Measurements from ENCODE around the gene CD4. TPM values are rescaled to one million over a fixed set of nuclear protein-coding genes. Genes with fewer than 3 reads are reported as not detected.

The CD4 gene
- total and polyA plus RNA-seq, 7 experiments from 2014 or later, result 164 to 576 (median 256) TPM

- Histone ChIP-seq H3K27ac (ENCODE audit: low read depth, low read length) (no peak overlapping the region), H3K27me3 (ENCODE audit: control insufficient read depth in 2 of 2, insufficient read depth in 2 of 2, low read length in 2 of 2) (peaks cover 0 to 12% of the 10 kb centered on the region in 2 donors), H3K36me3 (ENCODE audit: control insufficient read depth in 2 of 3, insufficient read depth in 3 of 3, low read length in 3 of 3) (no peaks in the 10 kb centered on the region), H3K4me1 (ENCODE audit: control insufficient read depth in 2 of 2, insufficient read depth in 2 of 2, low read length in 2 of 2) (peaks cover 3 to 4% of the 10 kb centered on the region in 2 donors), H3K4me3 (ENCODE audit: low read length) (no peak overlapping the region), H3K9me3 (ENCODE audit: control insufficient read depth in 2 of 3, low read length in 3 of 3) (no peaks in the 10 kb centered on the region)
- POLR2A ChIA-PET, result interaction anchor here (1.4 to 13.2 kb wide), 5 partner anchors 12 to 74 kb away, joined by 3 to 91 read pairs (median 16); partner anchors contain the start of genes CD4, CDCA3, MLF2 and USP5
- ATAC-seq (no peak), DNase-seq (no peak)
- Mint-ChIP-seq H3K9me3 (peaks cover 0 to 2% (median 0%) of the 10 kb centered on the region in 11 donors), H3K4me3 (peak overlapping the region; percentile 63 to 98 (median 73)), H3K27ac (peak overlapping the region in 6 of 9 donors; percentile 10 to 81 (median 64)), H3K4me1 (peaks cover 19 to 36% (median 30%) of the 10 kb centered on the region in 7 donors), H3K36me3 (no peaks in the 10 kb centered on the region), H3K27me3 (peaks cover 9 to 70% (median 21%) of the 10 kb centered on the region in 5 donors)
- CTCF ChIA-PET, result interaction anchor here (2.0 to 6.6 kb wide), 4 partner anchors 9 to 93 kb away, joined by 7 to 94 read pairs (median 22); partner anchors contain the start of gene MLF2
- intact Hi-C loops (cut with micrococcal nuclease), result loop anchor here (5.0 kb wide), 2 partner anchors 140 to 260 kb away; partner anchors contain the start of genes NOP2 (in 1 of the 2) and ZNF384 (in 1 of the 2)
Observed at GRCh38 chr12:6826734-6827436, 37.6 kb downstream of the CD4 start.

- DNase-seq (peak in 5 of 9 donors; percentile 25 to 56 (median 34)), ATAC-seq (no peak)
- ChIA-PET POLR2A (interaction anchor here (1.4 to 13.2 kb wide), 8 partner anchors 10 to 74 kb away, joined by 3 to 91 read pairs (median 5); partner anchors contain the start of genes CD4, CDCA3, MLF2 and USP5), CTCF (interaction anchor here (1.9 to 5.7 kb wide), 2 partner anchors 8 to 38 kb away, joined by 8 to 27 read pairs; partner anchors contain the start of gene CD4)
- Mint-ChIP-seq H3K36me3 (no peaks in the 10 kb centered on the region), H3K9me3 (peaks cover 0 to 2% (median 0%) of the 10 kb centered on the region in 11 donors), H3K4me1 (peaks cover 19 to 32% (median 28%) of the 10 kb centered on the region in 7 donors), H3K4me3 (peak overlapping the region; percentile 63 to 98 (median 73)), H3K27me3 (peaks cover 9 to 69% (median 21%) of the 10 kb centered on the region in 5 donors), H3K27ac (peak overlapping the region in 6 of 9 donors; percentile 10 to 81 (median 64))
- H3K36me3 ChIP-seq (ENCODE audit: control insufficient read depth in 2 of 3, insufficient read depth in 3 of 3, low read length in 3 of 3), result no peaks in the 10 kb centered on the region
- no peak overlapping the region for H3K4me3 ChIP-seq (ENCODE audit: low read length)
- peaks cover 0 to 4% of the 10 kb centered on the region in 2 donors for H3K4me1 ChIP-seq (ENCODE audit: control insufficient read depth in 2 of 2, insufficient read depth in 2 of 2, low read length in 2 of 2)
- intact Hi-C loops (cut with micrococcal nuclease), result loop anchor here (5.0 kb wide), 2 partner anchors 140 to 260 kb away; partner anchors contain the start of genes NOP2 (in 1 of the 2) and ZNF384 (in 1 of the 2)
- no peak overlapping the region for H3K27ac ChIP-seq (ENCODE audit: low read depth, low read length)
- H3K9me3 ChIP-seq (ENCODE audit: control insufficient read depth in 2 of 3, low read length in 3 of 3), result no peaks in the 10 kb centered on the region
- H3K27me3 ChIP-seq (ENCODE audit: control insufficient read depth in 2 of 2, insufficient read depth in 2 of 2, low read length in 2 of 2), result peaks cover 0 to 9% of the 10 kb centered on the region in 2 donors
Observed at GRCh38 chr12:6827437-6827911, 38.1 kb downstream of the CD4 start.

GRCh38 chr12:6827982-6828780 lies 38.9 kb downstream of the CD4 start, which contains the start of gene P3H3:
P3H3 (plus strand) TSS chr12:6828407; CDS start chr12:6828441, 34 bp downstream.
- no peaks in the 10 kb centered on the region for H3K36me3 ChIP-seq (ENCODE audit: control insufficient read depth in 2 of 3, insufficient read depth in 3 of 3, low read length in 3 of 3)
- Mint-ChIP-seq H3K9me3 (peaks cover 0 to 2% (median 0%) of the 10 kb centered on the region in 11 donors), H3K36me3 (no peaks in the 10 kb centered on the region), H3K4me1 (peaks cover 19 to 32% (median 27%) of the 10 kb centered on the region in 7 donors), H3K27ac (peak within 1 kb of the TSS; percentile 77 to 93 (median 85)), H3K27me3 (peaks cover 9 to 62% (median 17%) of the 10 kb centered on the region in 5 donors), H3K4me3 (peak within 1 kb of the TSS; percentile 88 to 98 (median 92))
- ChIA-PET POLR2A (interaction anchor here (0.5 to 13.2 kb wide), 18 partner anchors 9 to 1160 kb away, joined by 3 to 91 read pairs (median 4); partner anchors contain the start of genes CD4, CDCA3, COPS7A and MLF2), CTCF (interaction anchor here (1.0 to 1.9 kb wide), 7 partner anchors 21 to 274 kb away, joined by 3 to 8 read pairs (median 3); partner anchors contain the start of genes CD4 and SPSB2)
- no peaks in the 10 kb centered on the region for H3K9me3 ChIP-seq (ENCODE audit: control insufficient read depth in 2 of 3, low read length in 3 of 3)
- peak within 1 kb of the TSS; percentile 77 for H3K4me3 ChIP-seq (ENCODE audit: low read length)
- H3K27me3 ChIP-seq (ENCODE audit: control insufficient read depth in 2 of 2, insufficient read depth in 2 of 2, low read length in 2 of 2), result peaks cover 0 to 9% of the 10 kb centered on the region in 2 donors
- H3K4me1 ChIP-seq (ENCODE audit: control insufficient read depth in 2 of 2, insufficient read depth in 2 of 2, low read length in 2 of 2), result peaks cover 0 to 4% of the 10 kb centered on the region in 2 donors
- intact Hi-C loops (cut with micrococcal nuclease), result loop anchor here (1.0 to 5.0 kb wide), 5 partner anchors 24 to 261 kb away; partner anchors contain the start of genes ZNF384 (in 2 of the 2), NOP2 (in 1 of the 2), SPSB2 (in 1 of the 2) and USP5 (in 1 of the 2)
- H3K27ac ChIP-seq (ENCODE audit: low read depth, low read length), result peak within 1 kb of the TSS; percentile 53
- DNase-seq (peak in 2 of 9 donors; percentile 39 to 55), ATAC-seq (peak; percentile 54)

GRCh38 chr12:6828781-6829535 lies 39.6 kb downstream of the CD4 start:
- peak overlapping the region; percentile 77 to 93 (median 85) for H3K27ac Mint-ChIP-seq
- H3K36me3 ChIP-seq (ENCODE audit: control insufficient read depth in 2 of 3, insufficient read depth in 3 of 3, low read length in 3 of 3), result no peaks in the 10 kb centered on the region
- H3K4me1 ChIP-seq (ENCODE audit: control insufficient read depth in 2 of 2, insufficient read depth in 2 of 2, low read length in 2 of 2), result peaks cover 0 to 4% of the 10 kb centered on the region in 2 donors
- ChIA-PET CTCF (interaction anchor here (0.7 to 1.9 kb wide), 11 partner anchors 10 to 274 kb away, joined by 3 to 8 read pairs (median 4); partner anchors contain the start of genes CD4, MLF2, SPSB2 and USP5), POLR2A (interaction anchor here (0.5 to 13.2 kb wide), 24 partner anchors 8 to 202 kb away, joined by 3 to 91 read pairs (median 4); partner anchors contain the start of genes CD4, CDCA3, COPS7A and GNB3)
- H3K36me3 Mint-ChIP-seq, result peaks cover 0 to 4% (median 0%) of the 10 kb centered on the region in 5 donors
- H3K27me3 Mint-ChIP-seq, result peaks cover 9 to 58% (median 16%) of the 10 kb centered on the region in 5 donors
- DNase-seq (peak; percentile 31 to 60 (median 55)), ATAC-seq (peak; percentile 69)
- no peaks in the 10 kb centered on the region for H3K9me3 ChIP-seq (ENCODE audit: control insufficient read depth in 2 of 3, low read length in 3 of 3)
- peaks cover 0 to 2% (median 0%) of the 10 kb centered on the region in 11 donors for H3K9me3 Mint-ChIP-seq
- peak overlapping the region; percentile 77 for H3K4me3 ChIP-seq (ENCODE audit: low read length)
- peaks cover 0 to 9% of the 10 kb centered on the region in 2 donors for H3K27me3 ChIP-seq (ENCODE audit: control insufficient read depth in 2 of 2, insufficient read depth in 2 of 2, low read length in 2 of 2)
- H3K4me3 Mint-ChIP-seq, result peak overlapping the region; percentile 88 to 98 (median 92)
- intact Hi-C loops (cut with micrococcal nuclease), result loop anchor here (1.0 to 5.0 kb wide), 5 partner anchors 23 to 262 kb away; partner anchors contain the start of genes ZNF384 (in 2 of the 2), NOP2 (in 1 of the 2), SPSB2 (in 1 of the 2) and USP5 (in 1 of the 2)
- H3K4me1 Mint-ChIP-seq, result peaks cover 19 to 32% (median 27%) of the 10 kb centered on the region in 7 donors
- H3K27ac ChIP-seq (ENCODE audit: low read depth, low read length), result peak overlapping the region; percentile 53
